ENCODE results near the gene LIPA.
"Not testable (repeated sequence)": the region's sequence is repeated elsewhere in the genome, so short reads cannot be mapped to it uniquely, and the experiment has no call there.

The LIPA gene
- 31.2 to 60.9 reads per million in 2 donors for total RNA-seq

- peak; percentile 83 to 99 (median 94) for DNase-seq
These were observed at the start of gene LIPA for GRCh38 chr10:89251409-89252224. LIPA (minus strand) TSS chr10:89251775; CDS start chr10:89247648, 4,127 bp downstream.

GRCh38 chr10:89301232-89301631, 49.7 kb upstream of the LIPA start:
- peak in 1 of 5 experiments; percentile 5 for DNase-seq

- no peak for DNase-seq
These were observed 47.5 kb upstream of the LIPA start for GRCh38 chr10:89299031-89299430.

GRCh38 chr10:89297791-89298190, 46.2 kb upstream of the LIPA start:
- no peak for DNase-seq

- DNase-seq: no peak
These were observed 45.8 kb upstream of the LIPA start for GRCh38 chr10:89297356-89297755.

- DNase-seq: no peak
These were observed 44.7 kb upstream of the LIPA start for GRCh38 chr10:89296220-89296648.

- no peak for DNase-seq
These were observed 44.0 kb upstream of the LIPA start for GRCh38 chr10:89295597-89295996.

- DNase-seq: no peak
These were observed 43.2 kb upstream of the LIPA start for GRCh38 chr10:89294721-89295239.

GRCh38 chr10:89285303-89285702, 33.7 kb upstream of the LIPA start:
- not testable (repeated sequence) for DNase-seq

- DNase-seq: not testable (repeated sequence)
These were observed 33.1 kb upstream of the LIPA start for GRCh38 chr10:89284711-89285110.

GRCh38 chr10:89283936-89284475, 32.4 kb upstream of the LIPA start:
- no peak for DNase-seq

- no peak for DNase-seq
These were observed 31.7 kb upstream of the LIPA start for GRCh38 chr10:89283025-89283935.

- no peak for DNase-seq
These were observed 30.2 kb upstream of the LIPA start for GRCh38 chr10:89281606-89282395.

- DNase-seq: no peak
These were observed 28.9 kb upstream of the LIPA start for GRCh38 chr10:89280508-89280907.

- DNase-seq: no peak
These were observed 27.9 kb upstream of the LIPA start for GRCh38 chr10:89279421-89279869.

GRCh38 chr10:89278900-89279392, 27.4 kb upstream of the LIPA start:
- no peak for DNase-seq

GRCh38 chr10:89278034-89278535, 26.5 kb upstream of the LIPA start:
- DNase-seq: no peak

- no peak for DNase-seq
These were observed 23.8 kb upstream of the LIPA start for GRCh38 chr10:89275383-89275782.

GRCh38 chr10:89274928-89275327, 23.4 kb upstream of the LIPA start:
- no peak for DNase-seq

- no peak for DNase-seq
These were observed 22.1 kb upstream of the LIPA start for GRCh38 chr10:89273680-89274079.

GRCh38 chr10:89271532-89271931, 20.0 kb upstream of the LIPA start:
- DNase-seq: no peak

GRCh38 chr10:89270153-89270483, 18.5 kb upstream of the LIPA start:
- no peak for DNase-seq

All from T-helper 2 cell (primary cell).